OCI-LY7 (cell line): ENCODE data around the gene ADD1.

Experiments
- EZH2phosphoT487 ChIP-seq: fragments of 200-600 bp; sonication (generic); IDR thresholded peaks from 2 replicates; pipeline ENCODE4 v1.6.1; 2018; ENCODE audit warnings: low read depth, borderline replicate concordance, mild to moderate bottlenecking, mixed run types, antibody characterized with exemption, low read length, moderate library complexity, mixed read lengths
- TF ChIP-seq, protein P1 (sequence below): fragments of 200-600 bp; sonication (generic); conservative IDR thresholded peaks from 2 replicates; pipeline ENCODE4 v1.5.1; 2014; ENCODE audit warnings: mild to moderate bottlenecking, antibody characterized with exemption, low read length, moderate library complexity, mixed read lengths

DNA sequence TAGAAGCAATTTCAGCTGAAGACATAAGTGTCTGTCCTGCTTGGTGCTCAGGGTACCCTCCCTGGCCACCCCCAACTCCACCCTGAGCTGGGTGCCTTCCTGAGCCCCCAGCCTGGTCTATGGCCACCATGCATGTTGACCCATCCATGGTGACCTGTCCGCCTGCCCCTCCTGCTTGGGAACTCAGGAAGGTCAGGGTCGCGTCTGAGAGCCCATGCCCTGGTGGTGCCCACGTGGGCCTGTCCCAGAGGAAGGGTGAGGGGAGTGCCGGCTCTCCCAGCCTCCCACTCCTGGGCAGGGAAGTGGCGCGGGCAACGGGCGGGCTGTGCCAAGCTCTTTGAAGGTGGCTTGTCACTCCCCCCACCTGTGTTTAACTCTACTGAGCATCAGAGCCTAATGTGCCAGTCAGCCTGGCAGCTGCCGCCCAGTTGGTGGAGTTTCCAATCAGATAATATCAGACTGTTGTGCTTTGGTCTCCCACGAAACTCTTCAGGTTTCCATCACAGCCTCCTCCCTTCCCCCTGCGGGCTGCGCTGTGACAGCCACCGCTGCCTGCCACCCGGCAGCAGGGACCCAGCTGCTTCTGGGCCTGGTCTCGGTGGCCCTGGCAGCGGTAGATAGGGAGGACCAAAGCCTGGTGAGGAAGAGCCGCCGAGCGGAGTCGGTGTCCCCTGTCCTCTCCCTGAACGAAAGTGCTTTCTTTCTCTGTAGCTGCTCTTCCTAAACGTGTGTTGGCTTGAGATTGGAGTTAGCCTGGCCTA, 45.9 kb upstream of the ADD1 start:
- TF ChIP-seq, protein P1, sequence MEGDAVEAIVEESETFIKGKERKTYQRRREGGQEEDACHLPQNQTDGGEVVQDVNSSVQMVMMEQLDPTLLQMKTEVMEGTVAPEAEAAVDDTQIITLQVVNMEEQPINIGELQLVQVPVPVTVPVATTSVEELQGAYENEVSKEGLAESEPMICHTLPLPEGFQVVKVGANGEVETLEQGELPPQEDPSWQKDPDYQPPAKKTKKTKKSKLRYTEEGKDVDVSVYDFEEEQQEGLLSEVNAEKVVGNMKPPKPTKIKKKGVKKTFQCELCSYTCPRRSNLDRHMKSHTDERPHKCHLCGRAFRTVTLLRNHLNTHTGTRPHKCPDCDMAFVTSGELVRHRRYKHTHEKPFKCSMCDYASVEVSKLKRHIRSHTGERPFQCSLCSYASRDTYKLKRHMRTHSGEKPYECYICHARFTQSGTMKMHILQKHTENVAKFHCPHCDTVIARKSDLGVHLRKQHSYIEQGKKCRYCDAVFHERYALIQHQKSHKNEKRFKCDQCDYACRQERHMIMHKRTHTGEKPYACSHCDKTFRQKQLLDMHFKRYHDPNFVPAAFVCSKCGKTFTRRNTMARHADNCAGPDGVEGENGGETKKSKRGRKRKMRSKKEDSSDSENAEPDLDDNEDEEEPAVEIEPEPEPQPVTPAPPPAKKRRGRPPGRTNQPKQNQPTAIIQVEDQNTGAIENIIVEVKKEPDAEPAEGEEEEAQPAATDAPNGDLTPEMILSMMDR: no peak
- TF ChIP-seq EZH2phosphoT487: no peak
